Mucosa of gallbladder (tissue), 1 donor: ENCODE results near the gene ANKRD12. TPM values are rescaled to one million over a fixed set of nuclear protein-coding genes. Genes with fewer than 3 reads are reported as not detected.

Experiments used
- DNase-seq: peaks from one replicate; pipeline ENCODE4 v3.0.0-alpha.2; 2020; ENCODE audit warnings: low spot score
- total RNA-seq: library from RNA; stranded (reverse); gene quantifications from one replicate; pipeline ENCODE4 v1.2.1, GENCODE V29; 2021
- donor health status: DM: no; HTN: no; CAD: no.

ANKRD12 gene
- total RNA-seq, 1 donor from 2014 or later, result 62.8 TPM

DNA sequence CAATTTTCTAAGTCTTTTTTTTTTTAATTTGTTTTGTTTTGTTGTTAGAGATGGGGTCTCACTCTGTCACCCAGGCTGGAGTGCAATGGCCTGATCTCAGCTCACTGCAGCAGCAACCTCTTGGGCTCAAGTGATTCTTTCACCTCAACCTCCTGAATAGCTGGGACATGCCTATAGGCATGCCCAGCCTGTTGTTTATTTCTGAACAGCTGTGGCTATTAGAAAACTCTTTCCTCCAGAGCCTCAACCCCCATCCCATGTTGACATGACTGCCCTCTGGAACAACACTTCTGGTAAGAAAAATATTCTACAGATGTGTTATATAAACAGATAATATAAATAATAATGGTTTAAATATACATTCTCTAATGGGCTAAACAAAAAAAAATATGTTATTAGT lies 153.6 kb downstream of the ANKRD12 start:
- no peak for DNase-seq

DNA sequence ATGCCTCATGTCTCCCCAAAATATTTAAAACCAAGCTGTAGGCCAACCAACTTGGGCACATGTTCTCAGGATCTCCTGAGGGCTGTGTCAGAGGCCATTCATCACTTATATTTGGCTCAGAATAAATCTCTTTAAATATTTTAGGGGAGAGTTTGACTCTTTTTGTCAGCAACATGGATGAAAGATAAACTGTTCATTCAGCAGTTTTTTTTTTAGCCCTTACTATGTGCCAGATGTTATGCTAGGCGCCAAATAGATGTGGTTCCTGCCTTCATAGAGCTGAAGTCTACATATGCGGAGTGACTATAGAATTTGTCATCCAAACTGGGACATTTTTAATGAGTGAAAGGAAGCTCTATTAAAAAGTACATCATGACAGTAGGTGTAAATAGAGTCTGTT lies 155.5 kb downstream of the ANKRD12 start:
- no peak for DNase-seq

DNA sequence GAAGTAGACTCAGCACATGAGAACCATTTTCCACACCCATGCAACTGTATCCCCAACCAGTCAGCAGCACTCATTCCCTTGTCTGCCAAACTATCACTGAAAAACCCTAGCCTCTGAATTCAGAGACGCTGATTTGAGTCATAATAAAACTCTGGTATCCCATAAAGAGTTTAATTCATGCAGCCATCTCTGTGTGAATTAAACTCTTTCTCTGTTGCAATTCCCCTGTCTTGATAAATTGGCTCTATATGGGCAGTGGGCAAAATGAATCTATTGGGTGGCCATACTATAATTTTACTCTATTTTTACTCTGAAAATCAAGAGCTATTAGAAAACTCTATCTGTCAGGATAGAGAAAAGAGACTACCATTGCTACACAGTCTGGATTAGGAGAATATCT lies 157.4 kb downstream of the ANKRD12 start:
- no peak for DNase-seq

DNA sequence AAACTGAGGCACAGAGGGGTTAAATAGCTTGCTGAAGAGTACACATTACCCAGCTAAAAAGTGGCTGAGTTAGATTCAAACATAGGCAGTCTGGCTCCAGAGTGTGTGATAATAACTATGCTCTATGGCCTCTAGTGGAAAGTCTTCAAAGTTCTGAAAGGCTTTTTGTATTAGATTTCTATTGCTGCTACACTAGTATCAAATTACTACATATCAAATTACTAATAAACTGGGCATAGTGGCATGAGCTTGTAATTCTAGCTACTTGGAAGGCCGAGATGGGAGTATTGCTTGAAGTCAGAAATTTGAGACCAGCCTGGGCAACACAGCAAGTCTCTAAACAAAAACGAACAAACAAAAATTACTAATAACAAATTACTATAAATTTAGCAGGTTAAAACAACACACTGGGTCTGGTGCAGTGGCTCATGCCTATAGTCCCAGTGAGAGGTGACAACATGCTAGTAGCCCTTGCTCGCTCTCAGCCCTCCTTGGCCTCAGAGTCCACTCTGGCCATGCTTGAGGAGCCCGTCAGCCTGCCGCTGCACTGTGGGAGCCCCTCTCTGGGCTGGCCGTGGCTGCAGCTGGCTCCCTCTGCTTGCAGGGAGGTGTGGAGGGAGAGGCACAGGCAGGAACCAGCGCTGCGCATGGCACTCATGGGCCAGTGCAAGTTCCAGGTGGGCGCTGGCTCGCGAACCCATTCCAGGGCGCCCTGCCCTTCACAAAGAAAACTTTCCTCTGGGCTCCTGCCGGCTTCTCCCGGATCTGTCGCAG lies 159.8 kb downstream of the ANKRD12 start:
- DNase-seq, result no peak

DNA sequence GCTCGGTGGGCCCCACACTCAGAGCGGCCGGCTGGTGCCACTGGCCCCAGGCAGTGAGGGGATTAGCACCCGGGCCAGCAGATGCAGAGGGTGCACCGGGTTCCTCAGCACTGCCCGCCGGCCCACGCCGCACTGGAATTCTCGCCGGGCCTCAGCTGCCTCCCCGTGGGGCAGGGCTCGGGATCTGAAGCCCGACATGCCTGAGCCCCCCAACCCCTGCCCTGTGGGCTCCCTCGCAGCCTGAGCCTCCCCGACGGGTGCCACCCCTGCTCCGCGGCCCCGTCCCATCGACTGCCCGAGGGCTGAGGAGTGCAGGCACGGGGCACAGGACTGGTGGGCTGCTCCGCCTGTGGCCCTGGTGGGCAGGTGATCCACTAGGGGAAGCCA lies 160.4 kb downstream of the ANKRD12 start:
- no peak for DNase-seq

DNA sequence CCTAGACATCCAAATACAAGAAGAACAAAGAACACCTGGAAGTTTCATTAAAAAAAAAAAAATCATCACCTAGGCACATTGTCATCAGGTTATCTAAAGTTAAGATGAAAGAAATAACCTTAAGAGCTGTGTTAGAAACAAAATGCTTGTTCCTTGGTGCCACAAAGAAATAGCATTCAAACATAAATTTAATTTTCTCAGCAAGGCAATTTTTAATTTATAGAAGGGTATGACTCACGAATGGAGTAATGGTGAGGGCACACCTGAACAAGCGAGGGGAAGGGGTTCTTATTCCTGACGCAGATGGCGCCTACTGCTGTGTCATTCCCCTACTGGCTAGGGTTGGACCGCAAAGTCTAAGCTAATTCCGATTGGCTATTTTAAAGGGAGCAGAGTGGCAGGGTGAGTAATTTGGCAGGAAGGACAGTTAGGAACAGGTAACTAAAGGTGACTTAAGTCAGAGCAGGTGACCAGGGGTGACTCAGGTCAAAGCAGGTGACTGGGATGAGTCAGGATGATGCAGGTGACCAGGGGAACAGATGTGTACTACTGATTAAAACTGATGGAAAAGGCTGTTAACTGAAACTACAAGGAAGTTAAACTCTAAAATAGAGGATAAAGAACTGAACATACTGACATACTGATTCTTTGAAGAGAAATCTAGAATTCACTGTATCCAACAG lies 167.9 kb downstream of the ANKRD12 start:
- DNase-seq, result no peak

DNA sequence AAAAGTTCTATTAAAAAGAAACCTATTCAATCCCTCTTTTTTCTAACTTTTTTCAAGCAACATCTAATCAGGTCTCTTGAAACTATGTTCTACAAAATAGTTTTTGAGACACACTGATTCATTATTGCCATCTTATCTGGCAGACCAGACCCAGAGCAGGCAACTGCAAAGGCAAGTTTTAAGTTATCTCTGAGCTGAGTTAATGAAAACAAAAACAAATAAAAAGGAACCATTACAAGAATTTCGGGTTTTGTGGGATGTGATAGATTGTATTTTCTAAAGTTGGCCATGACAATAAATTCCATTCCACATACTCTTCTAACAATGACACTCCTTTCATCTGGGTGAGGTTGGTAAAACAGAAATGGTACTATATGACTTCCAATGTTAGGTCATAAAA lies 182.8 kb downstream of the ANKRD12 start:
- DNase-seq, result no peak

DNA sequence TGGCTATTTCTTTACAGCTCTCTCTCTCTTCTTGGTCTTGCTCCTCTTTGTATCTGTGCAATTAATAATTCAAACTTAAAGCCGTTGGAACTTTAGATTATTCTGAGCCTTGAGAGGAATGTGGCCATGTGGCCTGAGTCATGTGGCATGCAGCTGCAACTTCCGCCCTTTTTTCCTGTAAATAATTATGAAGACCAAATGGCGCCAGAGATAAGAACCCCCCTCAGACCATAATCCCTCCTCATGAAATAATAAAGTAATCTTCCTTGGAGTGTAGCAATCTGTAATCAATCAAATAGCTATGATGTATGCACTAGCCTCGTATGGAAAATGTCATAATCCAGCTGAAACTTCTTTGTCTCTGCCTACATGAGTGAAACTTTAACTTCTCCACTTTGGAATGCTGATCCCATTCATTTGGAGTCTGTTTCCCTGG lies 184.5 kb downstream of the ANKRD12 start:
- no peak for DNase-seq

DNA sequence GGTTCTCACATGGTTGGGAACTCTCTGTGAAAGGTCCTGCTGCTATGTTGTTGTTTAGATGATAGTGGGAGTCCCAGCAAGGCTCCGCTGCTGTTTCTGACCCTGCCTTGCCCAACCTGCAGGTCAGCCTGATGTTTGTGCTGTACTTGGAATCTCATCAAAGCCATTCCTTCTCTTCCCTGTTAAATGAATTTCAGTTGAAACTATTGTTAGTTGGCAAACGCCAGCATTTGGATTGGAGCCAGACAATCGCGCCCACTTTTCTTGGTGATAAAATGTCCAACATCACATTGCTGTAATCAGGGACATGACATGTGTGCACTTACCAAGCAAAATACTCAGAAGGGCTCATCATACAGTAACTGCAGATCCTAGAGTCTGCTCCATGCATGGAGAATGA lies 185.2 kb downstream of the ANKRD12 start:
- no peak for DNase-seq

DNA sequence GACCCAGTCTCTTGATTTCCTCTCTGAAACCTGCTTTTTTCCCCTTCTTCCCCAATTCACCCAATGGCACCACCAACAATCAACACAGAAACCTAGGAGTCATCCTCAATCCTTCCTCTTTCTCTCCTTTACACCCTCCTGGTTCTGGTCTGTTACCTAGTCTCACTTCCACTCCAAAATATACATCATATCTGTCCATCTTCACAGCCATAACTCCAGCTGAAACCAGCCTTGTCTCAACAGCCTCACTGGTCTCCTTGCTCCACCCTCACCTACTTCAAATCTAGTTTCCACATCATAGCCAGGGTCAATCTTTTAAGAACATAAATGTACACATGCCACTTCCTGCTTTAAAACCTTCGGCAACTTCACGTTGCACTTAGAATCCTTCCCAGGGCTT lies 186.2 kb downstream of the ANKRD12 start:
- DNase-seq, result no peak

DNA sequence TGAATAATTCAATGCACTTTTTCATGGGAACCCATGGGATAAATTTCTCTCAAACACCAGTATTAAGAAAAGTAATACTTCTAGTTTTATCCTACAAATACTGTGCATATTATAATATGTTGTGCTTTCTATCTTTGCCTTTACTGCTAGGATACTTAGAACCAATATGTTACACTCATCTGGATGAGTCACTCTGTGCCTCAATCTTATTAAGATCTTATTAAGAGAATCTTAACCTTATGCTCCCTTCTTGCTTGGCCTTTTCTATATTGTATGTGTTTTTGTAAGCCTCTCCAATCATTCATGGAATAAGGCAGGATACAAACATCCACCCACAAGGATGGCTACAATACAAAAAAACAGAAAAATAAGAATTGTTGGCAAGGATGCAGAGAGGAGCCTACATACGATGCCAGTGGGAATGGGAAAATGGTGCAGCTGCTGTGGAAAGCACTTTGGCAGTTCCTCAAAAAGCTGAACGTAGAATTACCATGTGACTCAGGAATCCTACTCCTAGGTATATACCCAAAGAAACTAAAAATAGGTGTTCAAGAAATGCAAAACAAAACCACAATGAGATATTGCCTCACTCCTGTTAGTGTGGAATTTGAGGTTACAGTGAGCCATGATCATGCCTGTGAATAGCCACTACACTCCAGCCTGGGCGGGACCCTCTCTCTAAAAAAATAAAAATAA lies 187.3 kb downstream of the ANKRD12 start:
- no peak for DNase-seq

DNA sequence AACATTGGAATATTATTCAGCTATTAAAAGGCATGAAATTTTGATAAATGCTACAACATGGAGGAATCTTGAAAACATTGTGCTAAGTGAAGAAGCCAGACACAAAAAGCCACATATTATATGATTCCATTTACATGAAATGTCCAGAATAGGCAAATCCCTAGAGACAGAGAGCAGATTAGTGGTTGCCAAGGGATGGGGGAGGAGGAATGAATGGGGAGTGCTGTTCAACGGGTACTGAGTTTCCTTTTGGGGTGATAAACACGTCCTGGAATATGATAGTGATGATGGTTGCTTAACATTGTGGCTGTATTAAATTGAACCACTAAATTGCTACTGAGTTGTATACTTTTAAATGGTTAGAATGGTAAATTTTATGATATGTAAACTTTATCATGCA lies 189.1 kb downstream of the ANKRD12 start:
- no peak for DNase-seq

DNA sequence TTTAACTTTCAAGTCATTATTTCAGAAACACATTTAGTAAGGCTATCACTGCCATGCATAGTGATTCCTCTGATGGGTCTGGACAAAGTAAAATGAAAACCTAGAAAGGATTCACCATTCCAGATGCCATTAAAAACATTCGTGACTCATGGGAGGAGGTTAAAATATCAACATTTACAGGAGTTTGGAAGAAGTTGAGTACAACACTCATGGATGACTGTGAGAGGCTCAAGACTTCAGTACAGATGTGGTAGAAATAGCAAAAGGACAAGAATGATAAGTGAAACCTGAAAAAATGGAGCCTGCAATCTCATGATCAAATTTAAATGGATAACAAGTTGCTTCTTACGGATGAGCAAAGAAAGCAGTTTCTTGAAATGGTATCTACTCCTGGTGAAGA lies 192.2 kb downstream of the ANKRD12 start:
- DNase-seq, result no peak

DNA sequence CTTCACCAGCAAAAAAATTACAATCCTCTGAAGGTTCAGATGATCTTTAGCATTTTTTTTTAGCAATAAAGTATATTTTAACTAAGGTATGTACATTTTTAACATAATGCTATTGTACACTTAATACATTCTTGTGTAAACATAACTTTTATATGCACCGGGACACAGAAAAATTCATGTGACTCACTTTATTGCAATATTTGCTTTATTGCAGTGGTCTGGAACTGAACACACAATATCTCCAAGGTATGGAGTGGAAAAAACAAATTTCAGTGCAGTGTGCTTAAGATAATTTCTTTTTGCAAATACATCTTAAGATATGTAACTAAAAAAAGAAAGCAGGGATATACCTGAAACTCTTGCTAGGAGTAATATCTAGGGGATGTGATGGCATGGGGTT lies 192.9 kb downstream of the ANKRD12 start:
- DNase-seq, result no peak

DNA sequence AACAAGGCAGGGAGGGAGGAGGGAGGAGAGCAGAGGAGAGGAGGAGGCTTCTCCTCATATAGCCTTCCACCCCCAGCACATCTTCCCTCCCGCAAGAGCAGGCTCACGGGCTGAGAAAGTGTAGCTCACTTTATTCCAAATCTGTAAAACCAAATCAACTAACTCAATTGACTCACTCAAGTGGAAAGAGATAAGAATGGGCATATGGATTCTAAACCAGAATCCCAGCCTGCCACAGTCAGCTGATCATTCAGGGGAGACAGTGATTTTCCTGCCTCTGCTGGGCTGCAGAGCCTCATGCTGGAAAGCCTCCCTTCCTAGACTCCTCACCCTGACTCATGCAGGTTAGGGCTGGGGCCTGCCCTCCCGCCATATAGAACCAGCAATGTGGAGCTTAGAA lies 193.8 kb downstream of the ANKRD12 start:
- no peak for DNase-seq

DNA sequence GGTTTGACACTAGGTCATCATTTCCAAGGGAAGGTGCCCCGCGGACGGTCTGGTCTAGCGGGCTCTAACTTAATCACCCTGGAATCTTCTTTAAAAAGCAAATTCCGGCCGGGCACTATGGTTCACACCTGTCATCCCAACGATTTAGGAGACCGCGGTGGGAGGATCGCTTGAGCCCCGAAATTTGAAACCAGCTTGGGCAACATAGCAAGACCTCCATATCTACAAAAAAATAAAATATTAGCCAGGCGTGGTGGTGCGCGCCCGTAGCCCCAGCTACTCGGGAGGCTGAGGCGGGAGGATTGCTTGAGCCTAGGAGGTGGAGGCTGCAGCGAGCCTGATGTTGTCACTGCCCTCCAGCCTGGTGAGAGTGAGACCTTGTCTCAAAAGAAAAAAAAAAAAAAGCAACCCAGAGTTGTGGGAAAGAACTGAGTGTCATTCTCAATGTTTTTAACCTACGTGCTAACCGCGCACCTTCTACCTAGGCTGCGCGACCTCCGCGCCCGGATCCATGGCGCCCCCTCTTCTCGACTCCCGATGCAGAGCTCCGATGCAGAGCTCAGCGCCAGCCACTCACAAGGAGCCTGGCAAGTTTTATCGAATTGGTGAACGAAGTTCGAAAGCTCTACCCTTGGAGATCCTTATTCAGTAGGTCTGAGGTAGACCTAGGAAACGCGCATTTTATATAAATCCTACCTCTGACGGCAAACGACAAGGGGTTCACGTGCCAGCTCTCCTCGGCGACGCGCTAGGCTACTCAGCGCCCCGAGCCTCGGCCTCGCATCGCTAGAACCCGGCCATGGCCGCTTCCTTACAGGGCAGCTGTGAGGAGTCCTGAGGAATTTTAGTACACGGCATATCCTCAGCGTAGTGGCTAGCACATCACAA lies 197.1 kb downstream of the ANKRD12 start:
- no peak for DNase-seq

DNA sequence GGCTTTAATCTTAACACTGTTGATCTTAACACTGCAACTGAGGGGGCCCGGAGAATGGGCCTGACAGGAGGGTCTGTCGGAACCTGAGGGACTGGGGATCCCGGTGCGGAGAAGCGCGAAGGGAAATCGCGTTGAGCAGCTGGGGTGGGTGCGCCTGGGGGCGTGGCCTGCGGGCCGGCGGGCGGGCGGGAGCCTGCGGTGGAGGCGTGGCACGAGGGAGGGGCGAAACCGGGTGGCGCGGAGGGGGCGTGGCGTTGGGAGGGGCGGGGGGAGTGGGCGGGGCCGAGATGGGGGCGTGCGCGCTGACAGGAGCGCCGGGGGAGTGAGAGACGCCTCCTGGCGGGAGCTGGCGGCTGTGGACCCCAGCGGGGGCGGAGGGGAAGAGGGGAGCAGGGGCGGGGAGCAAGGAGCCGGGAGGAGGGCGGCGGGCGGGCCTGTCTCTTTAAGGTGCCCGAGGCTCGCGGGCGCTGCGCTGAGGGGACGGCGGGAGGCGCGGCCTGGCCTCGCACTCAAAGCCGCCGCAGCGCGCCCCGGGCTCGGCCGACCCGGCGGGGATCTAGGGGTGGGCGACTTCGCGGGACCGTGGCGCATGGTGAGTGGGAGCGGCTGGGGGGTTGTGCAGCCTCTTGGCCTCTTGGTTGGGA lies 197.9 kb downstream of the ANKRD12 start, which contains the start of gene TWSG1:
Gene TWSG1 (plus strand): TSS at position 445 of the 644 bp plus-strand sequence. CDS start 2,457 bp downstream, outside the sequence.
- peak; percentile 94 for DNase-seq

DNA sequence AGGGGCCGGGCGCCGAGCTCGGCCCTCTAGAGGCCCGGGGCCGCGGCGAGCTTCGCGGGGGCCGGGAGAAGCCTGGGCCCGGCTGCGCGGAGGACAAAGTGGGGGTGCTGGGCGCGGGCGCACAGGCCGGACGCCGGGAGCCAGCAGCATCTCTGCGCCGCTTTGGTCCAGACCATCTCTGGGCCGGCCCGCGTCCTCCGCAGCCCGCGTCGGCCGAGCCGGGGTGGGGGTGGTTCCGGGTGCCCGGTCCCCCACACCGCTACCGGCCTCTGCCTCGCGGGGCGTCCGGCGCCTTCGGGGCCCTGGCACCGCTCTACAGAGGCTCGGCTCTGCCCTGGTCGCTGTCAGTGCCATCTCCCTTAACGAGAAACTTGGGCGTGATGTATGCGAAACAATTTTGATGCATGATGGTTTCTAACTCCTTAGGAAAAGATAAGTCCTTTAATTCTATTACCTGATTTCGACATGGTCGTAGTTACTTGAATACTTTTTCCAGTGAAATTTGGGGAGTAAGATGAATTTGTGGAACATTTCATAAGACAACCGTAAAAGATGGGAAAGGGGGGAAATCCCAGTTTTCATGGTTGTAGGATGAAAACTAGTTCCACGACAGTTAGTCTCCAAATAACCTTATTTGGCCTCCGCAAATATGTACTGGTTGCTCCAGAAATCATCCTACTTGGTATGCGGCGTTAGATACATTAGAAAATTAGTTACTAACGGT lies 198.6 kb downstream of the ANKRD12 start:
- no peak for DNase-seq
